GM06990 (cell line): ENCODE measurements around the gene FASTKD1.
A peak's percentile ranks its signal among the peaks of the same experiment; 100 is the strongest.

Experiments
- DNase-seq: peaks from one replicate; pipeline ENCODE4 v3.0.0-alpha.2; 2011; ENCODE audit not compliant: insufficient read length; ENCODE audit errors: extremely low read depth
- H3K27me3 ChIP-seq: replicated peaks from 2 replicates; pipeline ENCODE4 v1.6.0; 2011; ENCODE audit warnings: low read length; ENCODE audit not compliant: control insufficient read depth, insufficient read depth
- H3K36me3 ChIP-seq: 2 replicates; pipeline ENCODE4 v1.5.1; 2011; ENCODE audit warnings: low read length; ENCODE audit not compliant: control insufficient read depth, insufficient read depth
- H3K4me3 ChIP-seq: replicated peaks from 2 replicates; pipeline ENCODE4 v1.5.1; 2011; ENCODE audit warnings: low read depth, mild to moderate bottlenecking, control low read depth, low read length
- TF ChIP-seq, protein P1 (sequence below): IDR thresholded peaks from 2 replicates; pipeline ENCODE4 v1.5.1; 2011; ENCODE audit warnings: low read length, control low read depth, mild to moderate bottlenecking, inconsistent platforms; ENCODE audit not compliant: insufficient read depth, poor library complexity, severe bottlenecking

Gene FASTKD1

DNA sequence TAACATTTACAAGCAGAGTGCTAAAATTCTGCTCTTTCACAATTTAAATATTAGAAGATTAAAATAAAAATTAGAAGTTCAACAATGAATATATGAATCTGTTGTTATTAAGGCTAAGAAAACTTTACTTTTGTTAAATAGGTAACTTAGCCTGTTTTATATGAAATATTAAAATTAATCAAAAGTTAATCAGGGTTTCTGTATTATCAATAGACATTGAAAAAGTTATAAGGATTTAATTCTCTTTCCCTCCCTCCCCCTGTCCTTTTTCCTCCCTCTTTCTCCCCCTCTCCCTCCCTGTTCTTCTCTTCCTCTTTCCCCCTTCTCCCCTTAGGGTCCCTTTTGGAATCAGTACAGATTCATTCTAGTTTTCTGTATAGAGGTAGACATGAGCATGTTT lies 82.3 kb downstream of the FASTKD1 start:
- Histone ChIP-seq H3K4me3 (no peak overlapping the region), H3K36me3 (no peaks in the 10 kb centered on the region), H3K27me3 (no peaks in the 10 kb centered on the region)
- no peak for DNase-seq
- TF ChIP-seq, protein P1, sequence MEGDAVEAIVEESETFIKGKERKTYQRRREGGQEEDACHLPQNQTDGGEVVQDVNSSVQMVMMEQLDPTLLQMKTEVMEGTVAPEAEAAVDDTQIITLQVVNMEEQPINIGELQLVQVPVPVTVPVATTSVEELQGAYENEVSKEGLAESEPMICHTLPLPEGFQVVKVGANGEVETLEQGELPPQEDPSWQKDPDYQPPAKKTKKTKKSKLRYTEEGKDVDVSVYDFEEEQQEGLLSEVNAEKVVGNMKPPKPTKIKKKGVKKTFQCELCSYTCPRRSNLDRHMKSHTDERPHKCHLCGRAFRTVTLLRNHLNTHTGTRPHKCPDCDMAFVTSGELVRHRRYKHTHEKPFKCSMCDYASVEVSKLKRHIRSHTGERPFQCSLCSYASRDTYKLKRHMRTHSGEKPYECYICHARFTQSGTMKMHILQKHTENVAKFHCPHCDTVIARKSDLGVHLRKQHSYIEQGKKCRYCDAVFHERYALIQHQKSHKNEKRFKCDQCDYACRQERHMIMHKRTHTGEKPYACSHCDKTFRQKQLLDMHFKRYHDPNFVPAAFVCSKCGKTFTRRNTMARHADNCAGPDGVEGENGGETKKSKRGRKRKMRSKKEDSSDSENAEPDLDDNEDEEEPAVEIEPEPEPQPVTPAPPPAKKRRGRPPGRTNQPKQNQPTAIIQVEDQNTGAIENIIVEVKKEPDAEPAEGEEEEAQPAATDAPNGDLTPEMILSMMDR, result no peak

DNA sequence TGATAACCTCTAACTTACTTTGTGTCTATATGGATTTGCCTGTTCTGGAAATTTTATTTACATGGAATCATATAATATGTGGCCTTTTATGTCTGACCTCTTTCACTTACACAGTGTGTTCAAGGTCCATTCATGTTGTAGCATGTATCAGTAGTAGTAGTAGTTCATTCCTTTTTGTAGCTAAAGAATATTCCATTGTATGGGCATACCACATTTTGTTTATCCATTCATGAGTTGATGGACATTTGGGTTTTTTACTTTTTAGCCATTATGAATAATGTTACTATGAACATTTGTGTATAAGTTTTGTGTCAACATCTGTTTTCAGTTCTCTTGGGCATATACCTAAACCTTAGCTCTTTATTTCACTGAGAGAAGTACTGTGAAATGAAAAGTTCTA lies 82.8 kb downstream of the FASTKD1 start:
- TF ChIP-seq, protein P1, result no peak
- H3K27me3 ChIP-seq, result no peaks in the 10 kb centered on the region
- no peak for DNase-seq
- no peak overlapping the region for H3K4me3 ChIP-seq
- H3K36me3 ChIP-seq, result no peaks in the 10 kb centered on the region

DNA sequence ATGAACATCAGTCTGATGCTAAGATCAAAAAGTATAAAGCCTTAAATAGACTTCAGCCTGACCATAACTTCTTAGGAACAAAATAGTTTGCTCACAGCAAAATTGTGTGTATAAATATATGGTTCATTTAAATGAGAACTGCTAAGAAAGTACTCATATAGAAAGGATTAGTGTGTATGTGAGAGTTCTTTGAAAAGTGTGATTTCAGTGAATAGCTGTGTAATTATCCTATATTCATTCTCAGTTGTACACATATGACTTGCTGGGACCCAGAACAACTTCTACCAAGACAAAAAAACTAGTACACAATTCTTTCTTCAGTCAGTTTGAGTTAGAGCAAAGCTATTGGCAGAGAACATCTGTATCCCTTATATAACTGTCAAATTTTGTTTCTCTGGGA lies 87.2 kb downstream of the FASTKD1 start:
- H3K4me3 ChIP-seq, result no peak overlapping the region
- H3K36me3 ChIP-seq, result no peaks in the 10 kb centered on the region
- DNase-seq, result no peak
- H3K27me3 ChIP-seq, result no peaks in the 10 kb centered on the region
- TF ChIP-seq, protein P1, result no peak

DNA sequence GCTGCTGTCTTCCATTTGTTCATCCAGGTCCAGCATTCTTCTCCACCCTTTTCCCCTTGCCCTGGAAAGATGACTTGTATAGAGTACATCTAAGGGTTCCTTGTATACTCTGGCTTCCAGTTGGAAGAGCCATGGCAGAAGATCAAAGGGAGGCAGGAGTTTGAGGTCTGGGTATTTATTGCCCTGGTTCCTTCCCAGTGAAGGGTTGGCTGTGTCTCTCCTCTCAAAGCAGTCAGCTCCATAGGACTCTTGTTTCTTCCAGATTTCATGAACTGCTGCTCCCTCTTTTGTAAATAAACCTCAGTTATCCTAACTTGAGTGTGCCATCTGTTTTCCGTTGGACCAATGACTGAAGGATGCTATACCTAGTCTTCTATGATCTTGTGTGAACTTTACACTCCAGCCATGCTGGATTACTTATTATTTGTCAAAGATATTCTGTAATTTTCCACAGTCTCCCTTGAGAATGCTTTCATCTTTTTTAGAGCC lies 88.0 kb downstream of the FASTKD1 start:
- H3K36me3 ChIP-seq, result no peaks in the 10 kb centered on the region
- H3K4me3 ChIP-seq, result no peak overlapping the region
- TF ChIP-seq, protein P1, result no peak
- H3K27me3 ChIP-seq, result no peaks in the 10 kb centered on the region
- DNase-seq, result no peak

DNA sequence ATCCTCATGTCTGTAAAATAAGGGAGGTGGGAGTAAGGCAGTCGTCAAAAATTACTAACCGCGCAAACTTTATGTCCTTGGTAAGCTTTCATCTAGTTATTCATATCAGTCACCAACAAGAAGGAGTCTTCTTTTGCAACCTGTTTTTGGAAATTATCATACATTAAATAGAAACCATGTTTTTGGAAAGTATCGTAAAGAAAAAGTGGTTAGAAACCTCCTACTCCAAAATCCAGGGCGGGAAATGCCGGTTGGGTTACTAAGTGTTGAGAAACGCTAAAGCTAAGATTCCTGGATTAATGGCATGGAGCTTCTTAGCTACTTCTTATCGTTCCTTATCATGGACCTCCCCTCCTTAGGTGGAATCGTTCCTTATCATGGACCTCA lies 93.6 kb downstream of the FASTKD1 start:
- H3K36me3 ChIP-seq, result no peaks in the 10 kb centered on the region
- TF ChIP-seq, protein P1, result no peak
- DNase-seq, result no peak
- H3K27me3 ChIP-seq, result no peaks in the 10 kb centered on the region
- peak overlapping the region; percentile 80 for H3K4me3 ChIP-seq
